HepG2 (cell line): ENCODE measurements around the gene ALG14. TPM values are rescaled to one million over a fixed set of nuclear protein-coding genes. Genes with fewer than 3 reads are reported as not detected.

Experiments
- FOXK2 ChIP-seq: fragments of 450-650 bp; IDR thresholded peaks from 2 replicates; pipeline ENCODE4 v1.6.1; 2016
- HNF4A ChIP-seq: sonication (generic); formaldehyde crosslinking; IDR thresholded peaks from 2 replicates; pipeline ENCODE4 v1.4.0; 2020; ENCODE audit warnings: missing genetic modification reagents
- NFAT5 ChIP-seq: sonication (generic); formaldehyde crosslinking; IDR thresholded peaks from 2 replicates; pipeline ENCODE4 v1.4.0; 2020; ENCODE audit warnings: missing genetic modification reagents
- NFIB ChIP-seq: sonication (generic); formaldehyde crosslinking; IDR thresholded peaks from 2 replicates; pipeline ENCODE4 v1.9.0; 2021; ENCODE audit warnings: missing genetic modification reagents, mild to moderate bottlenecking, borderline replicate concordance
- NONO ChIP-seq, 2 experiments: fragments of 450-650 bp in 1 of 2; sonication (generic) in 1 of 2; formaldehyde crosslinking in 1 of 2; IDR thresholded peaks in 1 of 2; conservative IDR thresholded peaks in 1 of 2; 2 replicates each; pipeline versions ENCODE4 v1.6.1 to v1.8.0; 2017 to 2022; ENCODE audit warnings: mild to moderate bottlenecking in 1 of 2, missing genetic modification reagents in 1 of 2, moderate library complexity in 1 of 2
- PAX8 ChIP-seq: sonication (generic); formaldehyde crosslinking; IDR thresholded peaks from 2 replicates; pipeline ENCODE4 v1.8.0; 2022; ENCODE audit warnings: mild to moderate bottlenecking, missing genetic modification reagents, borderline replicate concordance
- SMAD9 ChIP-seq: sonication (generic); formaldehyde crosslinking; IDR thresholded peaks from 2 replicates; pipeline ENCODE4 v1.5.1; 2020; ENCODE audit warnings: mild to moderate bottlenecking, missing genetic modification reagents
- SOX13 ChIP-seq, 3 experiments: fragments of 450-650 bp in 1 of 3; sonication (generic) in 1 of 3; formaldehyde crosslinking in 1 of 3; IDR thresholded peaks in 2 of 3; conservative IDR thresholded peaks in 1 of 3; 2 replicates each; pipeline versions ENCODE4 v1.5.0 to v1.6.1; 2016 to 2020; ENCODE audit warnings: antibody characterized with exemption in 1 of 3, mild to moderate bottlenecking in 1 of 3, missing compliant biosample characterization in 1 of 3, missing genetic modification reagents in 1 of 3, moderate library complexity in 1 of 3
- TEAD3 ChIP-seq: optimal IDR thresholded peaks from 2 replicates; pipeline ENCODE3; 2016; ENCODE audit warnings: borderline replicate concordance
- ZFP36 ChIP-seq: fragments of 150-350 bp; IDR thresholded peaks from 2 replicates; pipeline ENCODE4 v1.6.1; 2018; ENCODE audit warnings: borderline replicate concordance, low read length, low read depth; ENCODE audit not compliant: partially characterized antibody
- ZNF260 ChIP-seq: sonication (generic); formaldehyde crosslinking; IDR thresholded peaks from 2 replicates; pipeline ENCODE4 v1.4.0; 2020; ENCODE audit warnings: missing genetic modification reagents, low read depth, mild to moderate bottlenecking, borderline replicate concordance
- ZNF614 ChIP-seq: IDR thresholded peaks from 2 replicates; pipeline ENCODE4 v1.6.1; 2018; ENCODE audit warnings: missing biosample characterization, missing genetic modification reagents, inconsistent platforms, borderline replicate concordance
- ZSCAN25 ChIP-seq: sonication (generic); formaldehyde crosslinking; IDR thresholded peaks from 2 replicates; pipeline ENCODE4 v1.8.0; 2022; ENCODE audit warnings: mild to moderate bottlenecking, missing genetic modification reagents
- polyA plus RNA-seq, 8 experiments: library from polyadenylated mRNA; depleted of rRNA in 3 of 8; stranded (reverse) in 7 of 8; unstranded in 1 of 8; fragments of >200 nt; fragmentation: Illumina TruSeq in 4 of 8; extraction: Trizol in 4 of 8; gene quantifications; 2 replicates each; pipeline versions ENCODE4 v1.2.1 to v1.2.3, GENCODE V29; 2011 to 2016; ENCODE audit warnings: low read depth in 4 of 8, missing spikeins in 1 of 8, mixed read lengths in 1 of 8; ENCODE audit not compliant: insufficient read depth in 1 of 8
- total RNA-seq, 5 experiments: library from RNA; depleted of rRNA; stranded (reverse); fragments of >200 nt; fragmentation: Illumina TruSeq; extraction: Trizol; gene quantifications; 2 replicates each; pipeline ENCODE4 v1.2.3, GENCODE V29; 2016; ENCODE audit warnings: low read depth in 1 of 5
- TF ChIP-seq, protein P1 (sequence below): sonication (generic); formaldehyde crosslinking; IDR thresholded peaks from 2 replicates; pipeline ENCODE4 v1.4.0; 2020; ENCODE audit warnings: low read depth, mild to moderate bottlenecking, missing genetic modification reagents
- TF ChIP-seq, protein P2 (sequence below): sonication (generic); formaldehyde crosslinking; IDR thresholded peaks from 2 replicates; pipeline ENCODE4 v1.4.0; 2020; ENCODE audit warnings: missing genetic modification reagents; ENCODE audit errors: not compliant biosample characterization
- TF ChIP-seq, protein P3 (sequence below): sonication (generic); formaldehyde crosslinking; IDR thresholded peaks from 2 replicates; pipeline ENCODE4 v1.4.0; 2020; ENCODE audit warnings: low read depth, mild to moderate bottlenecking, missing genetic modification reagents
- TF ChIP-seq, protein P4 (sequence below): sonication (generic); formaldehyde crosslinking; conservative IDR thresholded peaks from 2 replicates; pipeline ENCODE4 v1.4.0; 2020; ENCODE audit warnings: missing genetic modification reagents

ALG14 gene
- total and polyA plus RNA-seq, 2 of the 13 experiments (the other 11 are each of a cell fraction or from before 2014, with no cell fraction given), result 4.5 to 12.7 TPM

DNA sequence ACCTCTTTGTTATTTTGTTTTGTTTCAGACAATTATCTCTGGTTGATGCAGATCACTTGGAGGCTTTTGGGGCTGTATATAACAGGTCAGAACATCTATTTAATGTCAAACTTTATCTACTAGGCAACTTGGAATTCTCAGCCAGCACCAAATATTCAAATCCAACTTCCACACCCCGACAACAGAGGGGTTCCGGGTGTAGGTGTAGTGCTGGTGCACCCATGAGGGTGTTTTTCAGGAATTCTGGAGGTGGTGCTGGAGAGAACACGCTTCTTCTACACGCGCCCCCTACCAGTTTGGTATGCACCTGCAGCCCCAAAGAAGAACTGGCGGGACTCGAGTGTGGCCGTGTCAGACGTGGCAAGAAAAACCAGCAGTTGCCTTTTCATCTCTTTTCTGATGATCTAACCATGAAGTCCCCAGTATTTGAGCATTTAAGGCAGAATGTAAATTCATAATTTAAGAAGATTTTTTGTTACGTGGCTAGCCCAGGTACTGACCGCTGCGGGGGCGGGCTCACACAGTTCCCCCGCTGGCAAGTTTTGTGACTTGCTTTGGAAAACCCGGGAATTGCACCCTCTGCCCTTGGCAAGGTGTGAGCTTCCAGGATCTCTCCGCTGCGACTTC, 43.9 kb upstream of the ALG14 start (continued):
- no peak for TF ChIP-seq SMAD9 (CRISPR knock-in tag)
- TF ChIP-seq SOX13 (IDR thresholded peaks at IDR 0.05), result no peak
- TF ChIP-seq SOX13 (CRISPR knock-in tag; conservative IDR thresholded peaks at IDR 0.05 in 1 of 2, IDR thresholded peaks at IDR 0.05 in 1 of 2), result no peak
- peak; percentile 34; the same call in 1 of the 2 replicates for TF ChIP-seq ZNF614 (CRISPR knock-in tag)
- 0 out of 2 replicates have a peak, but pooled peaks have one; percentile 25 for TF ChIP-seq PAX8 (CRISPR knock-in tag)
- TF ChIP-seq, protein P1, sequence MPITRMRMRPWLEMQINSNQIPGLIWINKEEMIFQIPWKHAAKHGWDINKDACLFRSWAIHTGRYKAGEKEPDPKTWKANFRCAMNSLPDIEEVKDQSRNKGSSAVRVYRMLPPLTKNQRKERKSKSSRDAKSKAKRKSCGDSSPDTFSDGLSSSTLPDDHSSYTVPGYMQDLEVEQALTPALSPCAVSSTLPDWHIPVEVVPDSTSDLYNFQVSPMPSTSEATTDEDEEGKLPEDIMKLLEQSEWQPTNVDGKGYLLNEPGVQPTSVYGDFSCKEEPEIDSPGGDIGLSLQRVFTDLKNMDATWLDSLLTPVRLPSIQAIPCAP (CRISPR knock-in tag), result no peak
- no peak for TF ChIP-seq ZNF260 (CRISPR knock-in tag)
- TF ChIP-seq NFAT5 (CRISPR knock-in tag), result 0 out of 2 replicates have a peak, but pooled peaks have one; percentile 2
- TF ChIP-seq, protein P2, sequence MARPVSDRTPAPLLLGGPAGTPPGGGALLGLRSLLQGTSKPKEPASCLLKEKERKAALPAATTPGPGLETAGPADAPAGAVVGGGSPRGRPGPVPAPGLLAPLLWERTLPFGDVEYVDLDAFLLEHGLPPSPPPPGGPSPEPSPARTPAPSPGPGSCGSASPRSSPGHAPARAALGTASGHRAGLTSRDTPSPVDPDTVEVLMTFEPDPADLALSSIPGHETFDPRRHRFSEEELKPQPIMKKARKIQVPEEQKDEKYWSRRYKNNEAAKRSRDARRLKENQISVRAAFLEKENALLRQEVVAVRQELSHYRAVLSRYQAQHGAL, result no peak
- TF ChIP-seq, protein P3, sequence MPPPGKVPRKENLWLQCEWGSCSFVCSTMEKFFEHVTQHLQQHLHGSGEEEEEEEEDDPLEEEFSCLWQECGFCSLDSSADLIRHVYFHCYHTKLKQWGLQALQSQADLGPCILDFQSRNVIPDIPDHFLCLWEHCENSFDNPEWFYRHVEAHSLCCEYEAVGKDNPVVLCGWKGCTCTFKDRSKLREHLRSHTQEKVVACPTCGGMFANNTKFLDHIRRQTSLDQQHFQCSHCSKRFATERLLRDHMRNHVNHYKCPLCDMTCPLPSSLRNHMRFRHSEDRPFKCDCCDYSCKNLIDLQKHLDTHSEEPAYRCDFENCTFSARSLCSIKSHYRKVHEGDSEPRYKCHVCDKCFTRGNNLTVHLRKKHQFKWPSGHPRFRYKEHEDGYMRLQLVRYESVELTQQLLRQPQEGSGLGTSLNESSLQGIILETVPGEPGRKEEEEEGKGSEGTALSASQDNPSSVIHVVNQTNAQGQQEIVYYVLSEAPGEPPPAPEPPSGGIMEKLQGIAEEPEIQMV (CRISPR knock-in tag), result 0 out of 2 replicates have a peak, but pooled peaks have one; percentile 40
- no peak for TF ChIP-seq ZFP36
- TF ChIP-seq TEAD3, result peak; percentile 95
- no peak for TF ChIP-seq FOXK2
- peak; percentile 19; the same call in 1 of the 2 replicates for TF ChIP-seq HNF4A (CRISPR knock-in tag)
- no peak for TF ChIP-seq NFIB (CRISPR knock-in tag)
- TF ChIP-seq ZSCAN25, result no peak
- no peak for TF ChIP-seq NONO (IDR thresholded peaks at IDR 0.05)
- peak; percentile 59; the same call in 1 of the 2 replicates for TF ChIP-seq NONO (CRISPR knock-in tag; conservative IDR thresholded peaks at IDR 0.05)
- TF ChIP-seq, protein P4, sequence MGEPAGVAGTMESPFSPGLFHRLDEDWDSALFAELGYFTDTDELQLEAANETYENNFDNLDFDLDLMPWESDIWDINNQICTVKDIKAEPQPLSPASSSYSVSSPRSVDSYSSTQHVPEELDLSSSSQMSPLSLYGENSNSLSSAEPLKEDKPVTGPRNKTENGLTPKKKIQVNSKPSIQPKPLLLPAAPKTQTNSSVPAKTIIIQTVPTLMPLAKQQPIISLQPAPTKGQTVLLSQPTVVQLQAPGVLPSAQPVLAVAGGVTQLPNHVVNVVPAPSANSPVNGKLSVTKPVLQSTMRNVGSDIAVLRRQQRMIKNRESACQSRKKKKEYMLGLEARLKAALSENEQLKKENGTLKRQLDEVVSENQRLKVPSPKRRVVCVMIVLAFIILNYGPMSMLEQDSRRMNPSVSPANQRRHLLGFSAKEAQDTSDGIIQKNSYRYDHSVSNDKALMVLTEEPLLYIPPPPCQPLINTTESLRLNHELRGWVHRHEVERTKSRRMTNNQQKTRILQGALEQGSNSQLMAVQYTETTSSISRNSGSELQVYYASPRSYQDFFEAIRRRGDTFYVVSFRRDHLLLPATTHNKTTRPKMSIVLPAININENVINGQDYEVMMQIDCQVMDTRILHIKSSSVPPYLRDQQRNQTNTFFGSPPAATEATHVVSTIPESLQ (CRISPR knock-in tag), result no peak
